ENCODE results near the gene RNF152. TPM values are rescaled to one million over a fixed set of nuclear protein-coding genes. Genes with fewer than 3 reads are reported as not detected.

RNF152 gene
- total and polyA plus RNA-seq, 7 donors, result 7.1 to 27.3 (median 11.5) TPM

- Histone ChIP-seq H3K36me3 (no peaks in the 10 kb centered on the region), H3K27me3 (no peaks in the 10 kb centered on the region), H3K4me3 (peak overlapping the region; percentile 69 to 97 (median 79)), H3K9me3 (no peaks in the 10 kb centered on the region), H3K27ac (peak overlapping the region; percentile 59 to 82 (median 72)), H3K4me1 (peaks cover 0 to 42% (median 33%) of the 10 kb centered on the region in 4 donors)
- peak; percentile 86 for DNase-seq
- intact Hi-C loops (cut with DNase I), result loop anchor here (2.0 to 10.0 kb wide), 4 partner anchors 238 to 631 kb away; partner anchors contain the start of gene ZCCHC2
- whole genome bisulfite sequencing, 2 donors, result 1% methylated on average over 95 of the region's 95 CpGs
- TF ChIP-seq POLR2A (IDR thresholded peaks at IDR 0.05), result peak in 1 of 2 donors; percentile 14
- TF ChIP-seq CTCF (IDR thresholded peaks at IDR 0.05), result no peak
- peak in 3 of 4 donors; percentile 48 to 77 (median 57) for TF ChIP-seq POLR2AphosphoS5 (IDR thresholded peaks at IDR 0.05)
- TF ChIP-seq EP300 (IDR thresholded peaks at IDR 0.05), result no peak
Measured at GRCh38 chr18:61893971-61894750, 1.4 kb upstream of the RNF152 start.

DNA sequence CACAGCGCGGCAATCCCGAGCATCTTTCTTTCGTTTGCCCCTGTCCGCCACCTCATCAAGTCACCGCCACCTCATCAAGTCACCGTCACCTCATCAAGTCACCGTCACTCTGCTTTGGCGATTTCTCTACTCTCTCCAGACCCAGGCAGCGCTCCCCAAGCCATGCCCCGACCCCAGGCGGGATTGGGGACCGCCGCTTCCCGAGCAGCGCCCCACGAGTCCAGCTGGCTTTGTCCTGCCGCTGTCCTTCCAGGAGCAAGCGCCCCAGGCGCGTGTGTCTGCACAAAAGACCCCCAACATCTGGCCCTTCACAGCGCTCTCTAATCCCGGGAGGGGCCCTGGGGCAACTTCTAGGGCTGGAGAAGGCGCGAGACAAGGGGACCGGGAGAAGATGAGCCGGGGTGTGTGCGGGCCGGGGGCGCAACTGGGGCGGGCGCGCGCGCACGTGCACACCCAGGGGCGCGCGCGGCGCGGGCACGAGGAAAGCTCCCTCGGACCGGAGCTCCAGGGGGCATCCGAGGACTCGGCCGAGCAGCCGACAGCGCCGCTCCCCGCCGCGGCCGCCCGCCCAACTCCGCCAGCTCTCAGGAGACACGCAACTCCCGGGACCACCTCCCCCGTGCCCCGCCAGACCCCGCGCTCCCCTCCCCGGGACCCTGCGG lies 633 bp upstream of the RNF152 start:
- peak overlapping the region; percentile 59 to 82 (median 72) for H3K27ac ChIP-seq
- intact Hi-C loops (cut with DNase I), result loop anchor here (5.0 to 10.0 kb wide), 3 partner anchors 239 to 631 kb away; partner anchors contain the start of gene ZCCHC2
- H3K4me3 ChIP-seq, result peak overlapping the region; percentile 69 to 97 (median 79)
- TF ChIP-seq CTCF (IDR thresholded peaks at IDR 0.05), result no peak
- TF ChIP-seq EP300 (IDR thresholded peaks at IDR 0.05), result no peak
- TF ChIP-seq POLR2A (IDR thresholded peaks at IDR 0.05), result no peak
- TF ChIP-seq POLR2AphosphoS5 (IDR thresholded peaks at IDR 0.05), result no peak
- DNase-seq, result peak; percentile 71
- peaks cover 0 to 42% (median 33%) of the 10 kb centered on the region in 4 donors for H3K4me1 ChIP-seq
- 1% methylated on average over 65 of the region's 65 CpGs for WGBS, 2 donors
- no peaks in the 10 kb centered on the region for H3K27me3 ChIP-seq
- no peaks in the 10 kb centered on the region for H3K9me3 ChIP-seq
- no peaks in the 10 kb centered on the region for H3K36me3 ChIP-seq

DNA sequence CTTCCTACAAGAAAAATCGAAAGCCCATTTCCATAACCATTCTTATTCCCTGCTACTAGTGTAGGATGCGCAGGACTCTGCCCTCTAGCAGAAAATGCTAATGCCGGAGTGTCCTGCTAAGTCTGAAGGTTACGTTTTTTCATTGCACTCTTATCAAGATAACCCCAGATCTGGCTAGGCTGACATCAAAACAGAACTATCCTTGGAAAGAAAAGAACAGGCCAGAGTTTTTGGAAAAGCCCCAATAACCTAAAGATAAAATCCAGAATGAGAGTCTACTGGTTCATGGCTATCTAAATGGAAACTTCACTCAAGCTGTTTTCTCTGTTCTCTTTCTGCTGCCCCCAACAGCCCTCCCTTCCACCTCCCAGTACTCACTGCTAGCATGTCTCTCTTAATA lies 913 bp downstream of the RNF152 start:
- intact Hi-C loops (cut with DNase I), result loop anchor here (5.0 to 10.0 kb wide), 3 partner anchors 240 to 633 kb away; partner anchors contain the start of gene ZCCHC2
- DNase-seq, result no peak
- 53 to 76% methylated on average over 4 of the region's 4 CpGs for WGBS, 2 donors
- Histone ChIP-seq H3K9me3 (no peaks in the 10 kb centered on the region), H3K27me3 (no peaks in the 10 kb centered on the region), H3K4me1 (peaks cover 0 to 35% (median 27%) of the 10 kb centered on the region in 4 donors), H3K36me3 (no peaks in the 10 kb centered on the region), H3K27ac (peak overlapping the region in 1 of 4 donors; percentile 82), H3K4me3 (peak overlapping the region in 1 of 4 donors; percentile 97)
- no peak for TF ChIP-seq POLR2AphosphoS5 (IDR thresholded peaks at IDR 0.05)
- TF ChIP-seq CTCF (IDR thresholded peaks at IDR 0.05), result no peak
- no peak for TF ChIP-seq POLR2A (IDR thresholded peaks at IDR 0.05)
- TF ChIP-seq EP300 (IDR thresholded peaks at IDR 0.05), result no peak

GRCh38 chr18:61891271-61891670 lies 1.5 kb downstream of the RNF152 start:
- H3K27me3 ChIP-seq, result no peaks in the 10 kb centered on the region
- TF ChIP-seq CTCF (IDR thresholded peaks at IDR 0.05), result no peak
- TF ChIP-seq POLR2A (IDR thresholded peaks at IDR 0.05), result no peak
- no peak for TF ChIP-seq POLR2AphosphoS5 (IDR thresholded peaks at IDR 0.05)
- TF ChIP-seq EP300 (IDR thresholded peaks at IDR 0.05), result no peak
- H3K27ac ChIP-seq, result no peak overlapping the region
- DNase-seq, result no peak
- 53 to 71% methylated on average over 2 of the region's 2 CpGs for WGBS, 2 donors
- no peaks in the 10 kb centered on the region for H3K9me3 ChIP-seq
- H3K36me3 ChIP-seq, result no peaks in the 10 kb centered on the region
- intact Hi-C loops (cut with DNase I), result loop anchor here (5.0 to 10.0 kb wide), 3 partner anchors 241 to 634 kb away; partner anchors contain the start of gene ZCCHC2
- H3K4me3 ChIP-seq, result no peak overlapping the region
- peaks cover 0 to 31% (median 23%) of the 10 kb centered on the region in 4 donors for H3K4me1 ChIP-seq

Measured in sigmoid colon (tissue), 7 donors.